Aorta (tissue), 5 donors: Measurements from ENCODE around the gene RAD1. TPM values are rescaled to one million over a fixed set of nuclear protein-coding genes. Genes with fewer than 3 reads are reported as not detected.
A peak's percentile ranks its signal among the peaks of the same experiment; 100 is the strongest.
"Not testable (repeated sequence)": the region's sequence is repeated elsewhere in the genome, so short reads cannot be mapped to it uniquely, and the experiment has no call there.

Source experiments
- ATAC-seq: fragments of 200-7000 bp; cut with Tn5 transposase; one replicate; pipeline ENCODE4 v1.9.1; 2022; ENCODE audit warnings: moderate library complexity; ENCODE audit not compliant: low FRiP score
- DNase-seq, 2 donors: peaks; one replicate each; pipeline ENCODE4 v3.0.0-alpha.2; 2020
- H3K27ac ChIP-seq, 2 donors: one replicate each; pipeline ENCODE4 v1.5.1; 2013; ENCODE audit warnings: low read length in 2 of 2, mild to moderate bottlenecking in 2 of 2, moderate library complexity in 2 of 2, control low read depth in 1 of 2, inconsistent platforms in 1 of 2, low read depth in 1 of 2
- H3K27me3 ChIP-seq, 2 donors: one replicate each; pipeline ENCODE4 v1.6.1; 2013; ENCODE audit warnings: control low read depth in 1 of 2, low read length in 1 of 2, mild to moderate bottlenecking in 1 of 2, moderate library complexity in 1 of 2; ENCODE audit not compliant: insufficient read depth in 2 of 2, control insufficient read depth in 1 of 2
- H3K36me3 ChIP-seq, 2 donors: one replicate each; pipeline ENCODE4 v1.6.1; 2013; ENCODE audit warnings: control low read depth in 1 of 2, low read length in 1 of 2, mild to moderate bottlenecking in 1 of 2; ENCODE audit not compliant: insufficient read depth in 2 of 2, control insufficient read depth in 1 of 2
- H3K4me1 ChIP-seq, 2 donors: one replicate each; pipeline ENCODE4 v1.6.1; 2013; ENCODE audit warnings: low read length in 2 of 2, control low read depth in 1 of 2, mild to moderate bottlenecking in 1 of 2, moderate library complexity in 1 of 2; ENCODE audit not compliant: insufficient read depth in 2 of 2, control insufficient read depth in 1 of 2
- H3K4me3 ChIP-seq, 2 donors: one replicate each; pipeline ENCODE4 v1.5.1; 2013; ENCODE audit warnings: low read length in 2 of 2, control low read depth in 1 of 2, mild to moderate bottlenecking in 1 of 2
- H3K9me3 ChIP-seq: one replicate; pipeline ENCODE4 v1.6.1; 2013; ENCODE audit warnings: mild to moderate bottlenecking, low read length; ENCODE audit not compliant: control insufficient read depth
- WGBS, 2 donors: extraction: QIAGEN DNeasy Blood & Tissue Kit; methylation state at CpG; one replicate each; pipeline ENCODE4 v1.1.7; 2013; 5-methylcytosine and 5-hydroxymethylcytosine counted together
- intact Hi-C, 2 donors: fragments of 100-400 bp; cut with DNase I; formaldehyde crosslinking; loops; one replicate each; pipeline versions ENCODE4 v1.14.2 to v1.15.0; 2022
- polyA plus RNA-seq, 2 donors: library from polyadenylated mRNA; stranded (reverse); fragments of 200-250 nt; gene quantifications; one replicate each; pipeline ENCODE4 v1.2.3, GENCODE V29; 2013
- total RNA-seq, 2 donors: library from RNA; stranded (reverse); fragmentation: NEBNext Ultra II Directional; extraction: Animal tissue kit (Norgen Biotek cat#: 25700); gene quantifications; one replicate each; pipeline ENCODE4 v1.2.1, GENCODE V29; 2021
- donor health status: healthy with polysubstance abuse.
- donor health status: Bipolar disorder and iron deficiency.
- donor health status: DM: no; HTN: no; CAD: no.
- donor health status: DM: no; HTN: no; CAD: no.
- donor health status: DM: yes; HTN: yes; CAD: no.

RAD1 gene
- total and polyA plus RNA-seq, 4 donors = 17.9 to 21.2 (median 19.3) TPM

DNA sequence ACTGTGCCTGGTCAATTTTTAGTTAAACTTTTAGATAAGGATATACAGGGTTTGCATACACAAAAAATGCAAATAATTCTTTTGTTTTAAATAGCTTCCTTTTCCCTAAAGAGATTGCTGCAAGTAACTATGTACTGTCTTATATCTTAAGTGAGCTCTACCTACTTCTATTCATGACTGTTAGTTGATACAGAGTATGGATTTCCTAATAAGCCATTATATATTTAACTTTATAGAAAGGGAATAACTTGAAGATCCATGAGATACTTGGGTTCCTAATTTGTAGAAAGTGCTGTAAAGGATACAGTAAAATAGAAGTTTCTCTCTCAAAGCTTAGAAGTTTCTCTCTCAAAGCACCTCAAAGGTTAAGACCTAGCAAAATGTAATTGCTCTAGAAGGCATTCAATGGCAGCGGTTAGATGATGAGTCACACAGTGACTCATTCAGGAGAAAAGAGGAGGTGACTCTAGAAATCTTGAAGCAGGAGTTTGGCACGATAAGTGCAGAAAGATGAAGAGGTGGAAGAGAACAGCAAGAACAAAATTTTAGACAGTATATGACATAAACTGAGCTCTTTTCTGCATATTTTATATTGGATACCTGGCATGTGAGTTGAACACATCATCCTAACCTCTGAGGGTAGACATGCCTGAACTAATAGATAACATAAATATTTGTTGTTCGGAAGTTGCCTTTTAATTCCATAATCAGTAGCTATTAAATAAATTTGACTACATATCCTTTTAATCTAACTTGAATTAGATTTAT, 8.6 kb upstream of the RAD1 start:
- no peaks in the 10 kb centered on the region for H3K36me3 ChIP-seq
- no peak overlapping the region for H3K27ac ChIP-seq

DNA sequence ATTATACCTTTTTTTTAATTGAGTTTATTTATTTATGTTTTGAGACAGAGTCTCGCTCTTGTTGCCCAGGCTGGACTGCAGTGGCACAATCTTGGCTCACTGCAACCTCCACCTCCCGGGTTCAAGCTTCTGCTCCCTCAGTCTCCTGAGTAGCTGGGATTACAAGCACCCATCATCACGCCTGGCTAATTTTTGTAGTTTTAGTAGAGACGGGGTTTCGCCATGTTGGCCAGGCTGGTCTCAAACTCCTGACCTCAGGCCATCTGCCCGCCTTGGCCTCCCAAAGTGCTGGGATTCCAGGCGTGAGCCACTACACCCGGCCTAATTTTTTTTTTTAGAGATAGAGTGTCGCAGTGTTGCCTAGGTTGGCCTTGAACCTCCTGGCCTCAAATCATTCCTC, 8.0 kb upstream of the RAD1 start:
- H3K36me3 ChIP-seq, H3K9me3 ChIP-seq, H3K4me1 ChIP-seq, DNase-seq, intact Hi-C loops, H3K27me3 ChIP-seq, H3K27ac ChIP-seq, ATAC-seq, H3K4me3 ChIP-seq: not testable (repeated sequence)
- WGBS, 2 donors = 93 to 94% methylated on average over 9 of the region's 9 CpGs

More for the DNA sequence above, 8.6 kb upstream of the RAD1 start:
- Histone ChIP-seq H3K4me3 (no peak overlapping the region), H3K4me1 (no peaks in the 10 kb centered on the region), H3K9me3 (no peaks in the 10 kb centered on the region), H3K27me3 (no peaks in the 10 kb centered on the region)
- no peak for DNase-seq
- intact Hi-C loops = no loop called here
- ATAC-seq = no peak
- WGBS, 2 donors = 32% methylated on average over 3 of the region's 3 CpGs

DNA sequence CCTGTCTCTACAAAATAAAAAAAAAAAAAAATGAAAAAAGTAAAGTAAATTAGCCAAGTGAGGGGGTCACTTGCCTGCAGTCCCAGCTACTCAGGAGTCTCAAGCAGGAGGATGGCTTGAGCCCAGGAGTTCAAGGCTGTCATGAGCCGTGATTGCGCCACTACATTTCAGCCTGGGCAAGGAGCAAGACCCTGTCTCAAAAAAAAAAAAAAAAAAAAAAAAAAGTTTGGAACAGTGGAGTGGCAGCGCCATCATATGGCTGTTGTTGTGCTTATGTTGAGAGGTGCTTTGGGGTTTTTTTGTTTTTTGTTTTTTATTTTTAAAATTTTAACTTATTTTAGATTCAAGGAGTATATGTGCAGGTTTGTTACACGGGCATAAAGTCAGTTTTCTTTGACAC, 3.8 kb upstream of the RAD1 start:
- Histone ChIP-seq H3K36me3 (no peaks in the 10 kb centered on the region), H3K4me3 (no peak overlapping the region), H3K9me3 (no peaks in the 10 kb centered on the region), H3K27me3 (no peaks in the 10 kb centered on the region), H3K4me1 (peaks cover 2% of the 10 kb centered on the region in 2 donors), H3K27ac (no peak overlapping the region)
- WGBS, 2 donors = 75 to 76% methylated on average over 4 of the region's 4 CpGs
- ATAC-seq (no peak), DNase-seq (no peak)
- intact Hi-C loops = no loop called here

DNA sequence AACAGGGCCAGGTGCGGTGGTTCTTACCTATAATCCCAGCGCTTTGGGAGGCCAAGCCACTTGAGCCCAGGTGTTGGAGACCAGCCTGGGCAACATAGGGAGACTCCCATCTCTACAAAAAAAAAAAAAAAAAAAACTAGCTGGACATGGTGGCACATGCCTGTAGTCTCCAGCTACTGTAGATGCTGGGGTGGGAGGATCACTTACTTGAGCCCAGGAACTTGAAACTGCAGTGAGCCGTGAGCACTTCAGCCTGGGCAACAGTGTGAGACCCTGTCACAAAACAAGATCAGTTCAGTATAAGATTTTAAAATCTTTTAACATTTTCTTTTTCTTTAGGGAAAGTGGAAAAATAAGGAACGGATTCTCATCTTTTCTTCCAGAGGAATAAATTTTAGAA, 2.7 kb upstream of the RAD1 start:
- 77 to 83% methylated on average over 4 of the region's 4 CpGs for WGBS, 2 donors
- Histone ChIP-seq H3K4me3 (no peak overlapping the region), H3K4me1 (peaks cover 2% of the 10 kb centered on the region in 2 donors), H3K9me3 (no peaks in the 10 kb centered on the region), H3K27ac (no peak overlapping the region), H3K27me3 (no peaks in the 10 kb centered on the region), H3K36me3 (no peaks in the 10 kb centered on the region)
- intact Hi-C loops = no loop called here
- DNase-seq (no peak), ATAC-seq (no peak)

DNA sequence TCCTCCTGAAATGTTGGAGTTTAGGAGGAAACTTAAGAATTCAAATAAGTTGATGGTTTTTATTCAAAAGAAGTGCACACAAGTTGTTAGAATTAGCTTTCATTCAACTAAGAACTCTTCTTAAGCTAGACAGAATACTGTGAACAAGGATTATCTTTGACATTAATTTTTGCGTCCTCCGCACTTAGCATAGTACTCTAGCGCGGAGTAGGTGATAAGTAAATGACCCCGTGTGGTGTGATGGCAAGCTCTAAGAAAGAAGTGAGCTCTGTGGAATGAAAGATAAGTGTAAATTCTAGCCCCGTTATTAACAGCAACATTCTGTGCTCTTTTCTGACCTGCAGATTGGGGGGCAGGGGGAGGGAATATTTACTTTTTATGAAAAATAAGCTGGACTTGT, 1.2 kb upstream of the RAD1 start:
- Histone ChIP-seq H3K27me3 (no peaks in the 10 kb centered on the region), H3K4me3 (peak overlapping the region; percentile 62 to 64), H3K27ac (no peak overlapping the region), H3K36me3 (no peaks in the 10 kb centered on the region), H3K9me3 (no peaks in the 10 kb centered on the region), H3K4me1 (peaks cover 2% of the 10 kb centered on the region in 2 donors)
- WGBS, 2 donors = 25 to 29% methylated on average over 6 of the region's 6 CpGs
- DNase-seq (no peak), ATAC-seq (no peak)
- intact Hi-C loops = no loop called here

DNA sequence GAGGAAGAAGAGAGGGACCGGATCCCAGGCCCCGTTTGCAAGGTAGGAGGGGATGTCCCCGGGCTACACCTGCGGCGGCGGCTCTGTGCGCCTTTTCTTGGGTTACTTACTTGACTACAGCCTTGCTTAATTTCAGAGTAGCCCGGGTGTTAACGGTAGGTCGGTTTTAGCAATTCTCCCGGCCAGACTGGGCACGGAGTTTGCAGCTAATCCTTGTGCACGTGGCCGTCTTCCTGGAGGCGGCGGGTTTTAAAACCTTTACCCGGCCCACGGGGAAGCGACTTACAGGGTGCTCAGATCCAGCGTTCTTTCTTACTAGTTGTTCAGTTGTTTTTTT, 520 bp upstream of the RAD1 start:
- DNase-seq (no peak), ATAC-seq (no peak)
- peak overlapping the region in 1 of 2 donors; percentile 73 for H3K27ac ChIP-seq
- H3K27me3 ChIP-seq = no peaks in the 10 kb centered on the region
- intact Hi-C loops = loop anchor here in 1 of 2 donors (1.0 kb wide), 1 partner anchor 13 kb away; the partner anchor contains the start of gene DNAJC21
- peaks cover 2% of the 10 kb centered on the region in 2 donors for H3K4me1 ChIP-seq
- 0% methylated on average over 20 of the region's 20 CpGs for WGBS, 2 donors
- H3K4me3 ChIP-seq = peak overlapping the region; percentile 62 to 64
- no peaks in the 10 kb centered on the region for H3K9me3 ChIP-seq
- peaks cover under 1 to 2% of the 10 kb centered on the region in 2 donors for H3K36me3 ChIP-seq

DNA sequence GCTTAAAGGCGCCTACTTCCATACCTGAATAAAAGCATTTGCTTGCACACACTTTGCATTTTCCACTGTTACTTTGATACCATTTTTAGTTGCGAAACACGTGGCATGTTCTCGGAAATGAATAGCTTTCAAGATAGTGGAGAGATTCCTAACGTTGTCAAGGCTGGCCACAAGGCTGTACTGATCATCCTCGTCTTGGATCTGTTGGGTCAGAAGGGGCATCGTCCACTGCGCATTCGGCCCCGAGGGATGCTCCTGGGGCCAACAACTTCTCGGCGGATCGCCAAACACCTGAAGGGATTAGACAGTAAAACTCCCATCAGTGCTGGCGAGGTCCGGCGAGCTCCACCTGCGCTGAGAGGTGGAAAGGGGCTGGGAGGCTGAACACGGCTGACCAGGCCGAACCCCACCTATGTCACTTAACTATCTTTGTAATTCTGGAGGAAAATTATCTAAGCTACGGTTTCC, 599 bp downstream of the RAD1 start:
- H3K27ac ChIP-seq = peak overlapping the region; percentile 0 to 72
- H3K36me3 ChIP-seq = peaks cover 2 to 3% of the 10 kb centered on the region in 2 donors
- H3K27me3 ChIP-seq = no peaks in the 10 kb centered on the region
- peak; percentile 15 for ATAC-seq
- WGBS, 2 donors = 2 to 3% methylated on average over 20 of the region's 20 CpGs
- no peaks in the 10 kb centered on the region for H3K9me3 ChIP-seq
- H3K4me1 ChIP-seq = peaks cover 2% of the 10 kb centered on the region in 2 donors
- intact Hi-C loops = loop anchor here in 1 of 2 donors (1.0 kb wide), 1 partner anchor 15 kb away; the partner anchor contains the start of gene DNAJC21
- peak in 1 of 2 donors; percentile 57 for DNase-seq
- peak overlapping the region; percentile 52 for H3K4me3 ChIP-seq

DNA sequence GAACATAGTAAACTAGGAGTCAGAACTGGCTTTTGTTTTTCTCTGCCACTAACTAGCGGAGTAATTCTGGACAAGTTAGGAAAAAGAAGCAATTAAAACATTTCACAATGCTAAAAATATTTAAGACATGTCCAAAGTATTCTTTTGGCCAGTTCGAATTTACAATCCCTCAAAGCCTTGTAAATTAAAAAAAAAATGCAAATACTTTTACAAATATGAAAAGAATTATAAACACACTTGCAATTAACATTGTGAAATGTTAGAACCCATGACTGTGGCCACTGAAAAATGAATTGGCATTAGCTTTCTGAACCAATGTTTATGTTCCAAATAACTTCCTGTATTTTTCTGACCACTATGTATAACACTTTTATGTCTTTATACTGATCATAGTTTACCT, 2.2 kb downstream of the RAD1 start:
- 25 to 37% methylated on average over 2 of the region's 2 CpGs for WGBS, 2 donors
- Histone ChIP-seq H3K9me3 (no peaks in the 10 kb centered on the region), H3K4me3 (no peak overlapping the region), H3K36me3 (peaks cover 2 to 3% of the 10 kb centered on the region in 2 donors), H3K27me3 (no peaks in the 10 kb centered on the region), H3K4me1 (peaks cover 2% of the 10 kb centered on the region in 2 donors), H3K27ac (no peak overlapping the region)
- intact Hi-C loops = no loop called here
- DNase-seq = no peak
- no peak for ATAC-seq

DNA sequence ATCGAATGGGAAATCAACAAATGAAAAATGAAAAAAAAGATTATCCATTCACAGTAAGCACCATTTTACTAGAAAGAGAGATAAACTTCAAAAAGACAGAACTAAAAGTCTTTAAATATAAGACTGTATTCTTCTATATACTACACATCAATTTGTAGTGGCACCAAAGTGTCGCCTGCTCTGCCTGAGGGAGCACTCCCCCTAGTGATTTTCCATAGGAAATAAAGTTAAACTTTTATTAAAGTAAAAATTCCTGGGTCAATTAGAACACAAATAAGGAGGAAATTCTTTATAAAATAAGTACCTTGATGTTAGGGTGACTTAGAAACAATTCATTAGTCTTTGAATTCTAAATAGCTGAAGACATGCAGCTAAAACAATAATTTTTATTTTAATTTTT, 9.7 kb downstream of the RAD1 start:
- Histone ChIP-seq H3K36me3 (peaks cover 0 to 3% of the 10 kb centered on the region in 2 donors), H3K27ac (no peak overlapping the region), H3K9me3 (no peaks in the 10 kb centered on the region), H3K4me3 (no peak overlapping the region), H3K4me1 (no peaks in the 10 kb centered on the region), H3K27me3 (no peaks in the 10 kb centered on the region)
- no peak for ATAC-seq
- DNase-seq = no peak
- 67 to 69% methylated on average over 2 of the region's 2 CpGs for WGBS, 2 donors
- intact Hi-C loops = no loop called here
